Thyroid gland (tissue), 4 donors: ENCODE results near the gene PSMD3.

Source experiments
- CTCF ChIP-seq, 6 experiments: fragments of 200-600 bp in 3 of 6; fragments of 450-650 bp in 3 of 6; sonication (generic) in 3 of 6; IDR thresholded peaks; one replicate each; pipeline ENCODE4 v1.5.1; 2016 to 2019; ENCODE audit warnings: antibody characterized with exemption in 6 of 6, mild to moderate bottlenecking in 2 of 6, inconsistent platforms in 1 of 6, moderate library complexity in 1 of 6
- POLR2A ChIP-seq, 2 donors: fragments of 450-650 bp; IDR thresholded peaks; one replicate each; pipeline ENCODE4 v1.6.1; 2017; ENCODE audit warnings: antibody characterized with exemption in 2 of 2, mild to moderate bottlenecking in 2 of 2, moderate library complexity in 1 of 2

GRCh38 chr17:40020146-40020545 is 39.5 kb downstream of the PSMD3 start:
- TF ChIP-seq CTCF (IDR thresholded peaks at IDR 0.05) (no peak), POLR2A (IDR thresholded peaks at IDR 0.05) (no peak)
